NT2/D1 (cell line): Measurements from ENCODE around the gene MAP2K4.

Source experiments
- SUZ12 ChIP-seq: IDR thresholded peaks from 2 replicates; pipeline ENCODE4 v1.6.1; 2011; ENCODE audit not compliant: insufficient read length, insufficient read depth; ENCODE audit errors: extremely low read depth
- ZNF274 ChIP-seq: IDR thresholded peaks from 2 replicates; pipeline ENCODE4 v1.6.1; 2011; ENCODE audit warnings: mild to moderate bottlenecking, low read depth, low read length

GRCh38 chr17:11990363-11990983 is 30.2 kb upstream of the MAP2K4 start:
- TF ChIP-seq SUZ12 (no peak), ZNF274 (no peak)
